IMR-90 (cell line): ENCODE results near the gene RALGAPA1. TPM values are rescaled to one million over a fixed set of nuclear protein-coding genes. Genes with fewer than 3 reads are reported as not detected.

Source experiments
- ATAC-seq: fragments of 200-7000 bp; cut with Tn5 transposase; 2 replicates; pipeline ENCODE4 v1.9.1; 2020; ENCODE audit warnings: low read depth, mild to moderate bottlenecking, moderate library complexity
- BruUV-seq: library from RNA; stranded (reverse); fragments of 400-500 nt; replicated peaks from 2 replicates; lab custom pipeline; 2021; lab: Mats Ljungman, UMichigan
- CTCF ChIA-PET: fragments of 300-600 bp; formaldehyde crosslinking; extraction: SDS; loops from one replicate; lab custom pipeline; 2021; ENCODE audit warnings: antibody characterized with exemption; lab: Yijun Ruan, JAX
- POLR2A ChIA-PET: fragments of 300-600 bp; sonication (Branson Sonifier 250); formaldehyde crosslinking; loops from one replicate; lab custom pipeline; 2022; ENCODE audit warnings: antibody characterized with exemption; ENCODE audit not compliant: unreplicated experiment; lab: Charles Lee
- DNase-seq: peaks from one replicate; pipeline ENCODE4 v3.0.0; 2013
- H2AFZ ChIP-seq: replicated peaks from 2 replicates; pipeline ENCODE3; 2013; ENCODE audit warnings: low read length, mild to moderate bottlenecking; ENCODE audit not compliant: poor library complexity
- H2AK5ac ChIP-seq: 2 replicates; pipeline ENCODE4 v1.6.1; 2013; ENCODE audit warnings: low read depth, low read length, inconsistent platforms
- H2AK9ac ChIP-seq: replicated peaks from 2 replicates; pipeline ENCODE3; 2013; ENCODE audit warnings: mild to moderate bottlenecking, low read depth, low read length, moderate library complexity; ENCODE audit not compliant: poor library complexity
- H2BK120ac ChIP-seq: 2 replicates; pipeline ENCODE4 v1.6.1; 2013; ENCODE audit warnings: low read depth, low read length, inconsistent platforms
- H2BK15ac ChIP-seq: 3 replicates; pipeline ENCODE4 v1.6.1; 2013; ENCODE audit warnings: low read depth, low read length, inconsistent platforms
- H2BK20ac ChIP-seq: 2 replicates; pipeline ENCODE4 v1.6.1; 2013; ENCODE audit warnings: low read depth, mild to moderate bottlenecking, inconsistent platforms, low read length, moderate library complexity
- H2BK5ac ChIP-seq: 2 replicates; pipeline ENCODE4 v1.6.1; 2013; ENCODE audit warnings: mild to moderate bottlenecking, low read depth, low read length, inconsistent platforms; ENCODE audit not compliant: poor library complexity, severe bottlenecking
- H3K14ac ChIP-seq: replicated peaks from 2 replicates; pipeline ENCODE4 v1.6.1; 2013; ENCODE audit warnings: low read depth, low read length, inconsistent platforms
- H3K18ac ChIP-seq: 2 replicates; pipeline ENCODE4 v1.6.1; 2013; ENCODE audit warnings: low read depth, low read length, control low read depth
- H3K23ac ChIP-seq: 2 replicates; pipeline ENCODE4 v1.6.1; 2013; ENCODE audit warnings: low read depth, low read length, inconsistent platforms
- H3K27ac ChIP-seq: 2 replicates; pipeline ENCODE4 v1.5.1; 2013; ENCODE audit warnings: mild to moderate bottlenecking, control low read depth, low read length; ENCODE audit not compliant: insufficient read depth
- H3K27me3 ChIP-seq: 2 replicates; pipeline ENCODE4 v1.6.1; 2013; ENCODE audit warnings: low read length; ENCODE audit not compliant: control insufficient read depth, insufficient read depth
- H3K36me3 ChIP-seq: 2 replicates; pipeline ENCODE4 v1.6.1; 2013; ENCODE audit warnings: low read length, mixed read lengths; ENCODE audit not compliant: control insufficient read depth, insufficient read depth
- H3K4ac ChIP-seq: 2 replicates; pipeline ENCODE4 v1.6.1; 2013; ENCODE audit warnings: low read depth, low read length, inconsistent platforms
- H3K4me1 ChIP-seq: 2 replicates; pipeline ENCODE4 v1.6.1; 2013; ENCODE audit warnings: low read length, mixed read lengths; ENCODE audit not compliant: control insufficient read depth, insufficient read depth
- H3K4me2 ChIP-seq: 2 replicates; pipeline ENCODE4 v1.6.1; 2013; ENCODE audit warnings: low read depth, mild to moderate bottlenecking, control low read depth, low read length, moderate library complexity
- H3K4me3 ChIP-seq: 2 replicates; pipeline ENCODE4 v1.5.1; 2013; ENCODE audit warnings: low read depth, mild to moderate bottlenecking, control low read depth, low read length, moderate library complexity; ENCODE audit not compliant: insufficient read depth
- H3K56ac ChIP-seq: 2 replicates; pipeline ENCODE4 v1.6.1; 2013; ENCODE audit warnings: low read length, inconsistent platforms; ENCODE audit not compliant: insufficient read depth; ENCODE audit errors: extremely low read depth
- H3K79me1 ChIP-seq, 2 experiments: 2 replicates each; pipeline ENCODE4 v1.6.1; 2013; ENCODE audit warnings: low read length in 2 of 2, inconsistent platforms in 1 of 2, low read depth in 1 of 2
- H3K9ac ChIP-seq: 2 replicates; pipeline ENCODE4 v1.6.1; 2013; ENCODE audit warnings: low read depth, low read length, control low read depth
- H3K9me1 ChIP-seq: 2 replicates; pipeline ENCODE4 v1.6.1; 2013; ENCODE audit warnings: low read length, inconsistent platforms; ENCODE audit not compliant: insufficient read depth
- H3K9me3 ChIP-seq: 2 replicates; pipeline ENCODE4 v1.6.1; 2013; ENCODE audit warnings: low read length; ENCODE audit not compliant: control insufficient read depth, insufficient read depth
- H4K20me1 ChIP-seq: 2 replicates; pipeline ENCODE4 v1.6.1; 2013; ENCODE audit warnings: low read length, inconsistent platforms; ENCODE audit not compliant: insufficient read depth
- H4K5ac ChIP-seq: 2 replicates; pipeline ENCODE4 v1.6.1; 2013; ENCODE audit warnings: mild to moderate bottlenecking, low read depth, low read length, control low read depth
- H4K8ac ChIP-seq, 2 experiments: 2 replicates each; pipeline ENCODE4 v1.6.1; 2013; ENCODE audit warnings: low read depth in 2 of 2, low read length in 2 of 2, control low read depth in 1 of 2, inconsistent platforms in 1 of 2
- H4K91ac ChIP-seq: 2 replicates; pipeline ENCODE4 v1.6.1; 2013; ENCODE audit warnings: low read depth, low read length, inconsistent platforms; ENCODE audit not compliant: insufficient read depth
- BHLHE40 ChIP-seq: fragments of 150-350 bp; IDR thresholded peaks from 2 replicates; pipeline ENCODE4 v1.6.1; 2016; ENCODE audit warnings: mild to moderate bottlenecking, low read depth, low read length
- CEBPB ChIP-seq: IDR thresholded peaks from 2 replicates; pipeline ENCODE4 v1.6.1; 2012; ENCODE audit warnings: low read depth, low read length, improper control_type of control experiment
- CHD1 ChIP-seq: IDR thresholded peaks from 2 replicates; pipeline ENCODE4 v1.6.1; 2012; ENCODE audit warnings: low read depth, low read length, improper control_type of control experiment
- FOS ChIP-seq: fragments of 150-350 bp; IDR thresholded peaks from 2 replicates; pipeline ENCODE4 v1.6.1; 2016; ENCODE audit warnings: low read depth, low read length
- MAFK ChIP-seq: IDR thresholded peaks from 2 replicates; pipeline ENCODE4 v1.6.1; 2012; ENCODE audit warnings: low read depth, low read length, improper control_type of control experiment
- MAZ ChIP-seq: IDR thresholded peaks from 2 replicates; pipeline ENCODE4 v1.6.1; 2012; ENCODE audit warnings: low read depth, mild to moderate bottlenecking, low read length, improper control_type of control experiment, moderate library complexity, borderline replicate concordance
- MXI1 ChIP-seq: IDR thresholded peaks from 2 replicates; pipeline ENCODE4 v1.6.1; 2012; ENCODE audit warnings: low read depth, mild to moderate bottlenecking, low read length, moderate library complexity, borderline replicate concordance
- NFE2L2 ChIP-seq: fragments of 150-350 bp; IDR thresholded peaks from 2 replicates; pipeline ENCODE4 v1.6.1; 2016; ENCODE audit warnings: low read depth, mild to moderate bottlenecking, low read length
- POLR2A ChIP-seq: IDR thresholded peaks from 2 replicates; pipeline ENCODE4 v1.6.1; 2012; ENCODE audit warnings: mild to moderate bottlenecking, low read depth, low read length
- RAD21 ChIP-seq: IDR thresholded peaks from 2 replicates; pipeline ENCODE4 v1.6.1; 2012; ENCODE audit warnings: low read length, improper control_type of control experiment
- RCOR1 ChIP-seq: IDR thresholded peaks from 2 replicates; pipeline ENCODE4 v1.6.1; 2012; ENCODE audit warnings: mild to moderate bottlenecking, low read length, improper control_type of control experiment; ENCODE audit not compliant: insufficient replicate concordance
- RFX5 ChIP-seq: IDR thresholded peaks from 2 replicates; pipeline ENCODE4 v1.8.0; 2012; ENCODE audit warnings: low read depth, mild to moderate bottlenecking, low read length, moderate library complexity
- WGBS, 2 experiments: methylation state at CpG; one replicate each; pipeline versions ENCODE4 v1.1.5 to v1.1.7; 2013; ENCODE audit warnings: missing lambda C conversion rate in 2 of 2; ENCODE audit not compliant: insufficient read length in 1 of 2; ENCODE audit errors: extremely low coverage in 2 of 2; 5-methylcytosine and 5-hydroxymethylcytosine counted together
- dilution Hi-C: fragments of 300-500 bp; cut with HindIII; formaldehyde crosslinking; loops from one replicate; pipeline ENCODE4 v1.14.3; 2018; ENCODE audit warnings: low sequenced_read_pairs; ENCODE audit not compliant: unreplicated experiment
- in situ Hi-C: fragments of 300-500 bp; cut with MboI; formaldehyde crosslinking; loops from 3 replicates; pipeline ENCODE4 v1.14.3; 2019; ENCODE audit warnings: low sequenced_read_pairs, inconsistent platforms, mixed read lengths
- intact Hi-C: fragments of 100-400 bp; cut with micrococcal nuclease; formaldehyde crosslinking; loops from 2 replicates; pipeline ENCODE4 v1.10.0; 2022
- polyA plus RNA-seq, 3 experiments: library from polyadenylated mRNA; depleted of rRNA; stranded (reverse); fragments of >200 nt; gene quantifications; 2 replicates each; pipeline ENCODE4 v1.2.3, GENCODE V29; 2012; ENCODE audit warnings: low replicate concordance in 1 of 3
- total RNA-seq: library from RNA; depleted of rRNA; stranded (reverse); fragments of >200 nt; gene quantifications from 2 replicates; pipeline ENCODE4 v1.2.3, GENCODE V29; 2012
- TF ChIP-seq, protein P1 (sequence below): fragments of 150-350 bp; IDR thresholded peaks from 2 replicates; pipeline ENCODE4 v1.6.1; 2016; ENCODE audit warnings: low read depth, mild to moderate bottlenecking, low read length, moderate library complexity, borderline replicate concordance
- TF ChIP-seq, protein P2 (sequence below): fragments of 150-350 bp; IDR thresholded peaks from 2 replicates; pipeline ENCODE4 v1.6.1; 2017; ENCODE audit warnings: mild to moderate bottlenecking, antibody characterized with exemption, low read length, low read depth
- TF ChIP-seq, protein P3 (sequence below): conservative IDR thresholded peaks from 2 replicates; pipeline ENCODE4 v1.5.1; 2012; ENCODE audit warnings: mild to moderate bottlenecking, low read depth, low read length, improper control_type of control experiment

RALGAPA1 gene
- total and polyA plus RNA-seq, 2 of the 4 experiments (the other 2 are of a cell fraction), result 5.1 to 25.6 TPM

DNA sequence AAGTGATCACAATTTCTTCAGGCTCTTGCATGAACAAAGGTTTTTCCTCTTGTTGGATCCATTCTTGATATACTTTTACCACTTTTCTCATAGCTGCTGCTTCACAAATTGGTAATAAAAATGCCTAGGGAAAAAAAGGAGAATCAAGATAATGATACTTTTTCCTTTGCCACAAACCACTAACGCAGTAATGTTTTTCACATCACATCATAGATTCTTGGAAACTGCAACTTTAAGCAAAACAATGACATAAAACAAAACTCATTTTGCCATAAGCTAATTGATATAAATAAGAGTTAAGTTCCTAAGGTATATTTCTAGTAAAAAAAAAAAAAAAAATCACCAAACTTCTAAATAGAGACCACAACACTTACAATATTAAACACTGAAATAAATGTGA is 66.7 kb downstream of the RALGAPA1 start:
- H3K14ac ChIP-seq, result no peak overlapping the region
- H3K4me2 ChIP-seq, result no peak overlapping the region
- H2BK120ac ChIP-seq, result no peak overlapping the region
- peaks cover 5% of the 10 kb centered on the region; the same call in 1 of the 2 replicates for H3K36me3 ChIP-seq
- ChIA-PET CTCF (interaction anchor here (0.6 to 0.7 kb wide), 3 partner anchors 42 to 258 kb away, joined by 3 to 4 read pairs (median 4); no protein-coding TSS in a partner anchor), POLR2A (no interaction called here)
- dilution Hi-C loops, result no loop called here
- no peak overlapping the region for H2BK5ac ChIP-seq
- ATAC-seq (no peak), DNase-seq (no peak)
- intact Hi-C loops, result no loop called here
- H2BK15ac ChIP-seq, result no peak overlapping the region
- H3K27ac ChIP-seq, result no peak overlapping the region
- H4K8ac ChIP-seq, result no peak overlapping the region
- BruUV-seq, result no TSS peak
- no peaks in the 10 kb centered on the region for H3K27me3 ChIP-seq
- 0 out of 2 replicates have a peak, but pooled peaks cover 7% of the 10 kb centered on the region for H3K9me1 ChIP-seq
- H4K20me1 ChIP-seq, result peaks cover 1% of the 10 kb centered on the region; the same call in 1 of the 2 replicates
- no peaks in the 10 kb centered on the region; a peak in 1 of 4 replicates for H3K79me1 ChIP-seq
- no peak overlapping the region for H3K18ac ChIP-seq
- H3K4ac ChIP-seq, result no peak overlapping the region
- in situ Hi-C loops, result no loop called here
- WGBS, 2 experiments, result no CpG with 5 or more reads among the region's 1 CpG
- H3K4me3 ChIP-seq, result no peak overlapping the region
- no peak for TF ChIP-seq FOS
- TF ChIP-seq MXI1, result no peak
- TF ChIP-seq POLR2A, result no peak
- TF ChIP-seq CEBPB, result no peak
- TF ChIP-seq, protein P1, sequence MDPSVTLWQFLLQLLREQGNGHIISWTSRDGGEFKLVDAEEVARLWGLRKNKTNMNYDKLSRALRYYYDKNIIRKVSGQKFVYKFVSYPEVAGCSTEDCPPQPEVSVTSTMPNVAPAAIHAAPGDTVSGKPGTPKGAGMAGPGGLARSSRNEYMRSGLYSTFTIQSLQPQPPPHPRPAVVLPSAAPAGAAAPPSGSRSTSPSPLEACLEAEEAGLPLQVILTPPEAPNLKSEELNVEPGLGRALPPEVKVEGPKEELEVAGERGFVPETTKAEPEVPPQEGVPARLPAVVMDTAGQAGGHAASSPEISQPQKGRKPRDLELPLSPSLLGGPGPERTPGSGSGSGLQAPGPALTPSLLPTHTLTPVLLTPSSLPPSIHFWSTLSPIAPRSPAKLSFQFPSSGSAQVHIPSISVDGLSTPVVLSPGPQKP, result no peak
- TF ChIP-seq NFE2L2, result no peak
- no peak for TF ChIP-seq BHLHE40
- TF ChIP-seq, protein P2, sequence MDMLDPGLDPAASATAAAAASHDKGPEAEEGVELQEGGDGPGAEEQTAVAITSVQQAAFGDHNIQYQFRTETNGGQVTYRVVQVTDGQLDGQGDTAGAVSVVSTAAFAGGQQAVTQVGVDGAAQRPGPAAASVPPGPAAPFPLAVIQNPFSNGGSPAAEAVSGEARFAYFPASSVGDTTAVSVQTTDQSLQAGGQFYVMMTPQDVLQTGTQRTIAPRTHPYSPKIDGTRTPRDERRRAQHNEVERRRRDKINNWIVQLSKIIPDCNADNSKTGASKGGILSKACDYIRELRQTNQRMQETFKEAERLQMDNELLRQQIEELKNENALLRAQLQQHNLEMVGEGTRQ, result no peak
- TF ChIP-seq RAD21, result no peak
- TF ChIP-seq, protein P3, sequence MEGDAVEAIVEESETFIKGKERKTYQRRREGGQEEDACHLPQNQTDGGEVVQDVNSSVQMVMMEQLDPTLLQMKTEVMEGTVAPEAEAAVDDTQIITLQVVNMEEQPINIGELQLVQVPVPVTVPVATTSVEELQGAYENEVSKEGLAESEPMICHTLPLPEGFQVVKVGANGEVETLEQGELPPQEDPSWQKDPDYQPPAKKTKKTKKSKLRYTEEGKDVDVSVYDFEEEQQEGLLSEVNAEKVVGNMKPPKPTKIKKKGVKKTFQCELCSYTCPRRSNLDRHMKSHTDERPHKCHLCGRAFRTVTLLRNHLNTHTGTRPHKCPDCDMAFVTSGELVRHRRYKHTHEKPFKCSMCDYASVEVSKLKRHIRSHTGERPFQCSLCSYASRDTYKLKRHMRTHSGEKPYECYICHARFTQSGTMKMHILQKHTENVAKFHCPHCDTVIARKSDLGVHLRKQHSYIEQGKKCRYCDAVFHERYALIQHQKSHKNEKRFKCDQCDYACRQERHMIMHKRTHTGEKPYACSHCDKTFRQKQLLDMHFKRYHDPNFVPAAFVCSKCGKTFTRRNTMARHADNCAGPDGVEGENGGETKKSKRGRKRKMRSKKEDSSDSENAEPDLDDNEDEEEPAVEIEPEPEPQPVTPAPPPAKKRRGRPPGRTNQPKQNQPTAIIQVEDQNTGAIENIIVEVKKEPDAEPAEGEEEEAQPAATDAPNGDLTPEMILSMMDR, result no peak
- no peak for TF ChIP-seq RFX5
- no peak for TF ChIP-seq MAFK
- TF ChIP-seq CHD1, result no peak
- no peak for TF ChIP-seq RCOR1
- no peak for TF ChIP-seq MAZ
- no peak overlapping the region for H2BK20ac ChIP-seq
- H4K5ac ChIP-seq, result no peak overlapping the region
- peaks cover 2% of the 10 kb centered on the region; the same call in 1 of the 2 replicates for H3K4me1 ChIP-seq
- H2AK5ac ChIP-seq, result no peak overlapping the region
- no peaks in the 10 kb centered on the region for H3K9me3 ChIP-seq
- H2AK9ac ChIP-seq, result no peak overlapping the region
- H3K23ac ChIP-seq, result no peak overlapping the region
- no peak overlapping the region for H3K9ac ChIP-seq
- no peak overlapping the region for H2AFZ ChIP-seq
- H3K56ac ChIP-seq, result no peak overlapping the region
- no peak overlapping the region for H4K91ac ChIP-seq
